Renal cortex interstitium (tissue), 11 donors: ENCODE measurements around the gene REXO4. TPM values are rescaled to one million over a fixed set of nuclear protein-coding genes. Genes with fewer than 3 reads are reported as not detected.
"Not testable (repeated sequence)": the region's sequence is repeated elsewhere in the genome, so short reads cannot be mapped to it uniquely, and the experiment has no call there.

Source experiments
- DNase-seq, 11 donors: peaks; one replicate each; pipeline ENCODE4 v3.0.0-alpha.2; 2013; ENCODE audit warnings: low read depth in 9 of 11, low spot score in 4 of 11; ENCODE audit errors: extremely low read depth in 1 of 11
- polyA plus RNA-seq, 3 donors: library from polyadenylated mRNA; unstranded; fragments of 120-200 nt; gene quantifications; one replicate each; pipeline ENCODE4 v1.2.1, GENCODE V29; 2013; ENCODE audit not compliant: insufficient read length in 3 of 3

The REXO4 gene
- polyA plus RNA-seq, 3 donors = 25.2 to 33.4 (median 28.9) TPM

GRCh38 chr9:133400292-133400691, 17.5 kb downstream of the REXO4 start:
- DNase-seq = no peak

GRCh38 chr9:133397895-133398294, 19.9 kb downstream of the REXO4 start:
- DNase-seq = no peak

- DNase-seq = no peak
Observed at GRCh38 chr9:133397370-133397769, 20.4 kb downstream of the REXO4 start.

GRCh38 chr9:133396952-133397351, 20.9 kb downstream of the REXO4 start:
- DNase-seq = no peak

- DNase-seq = no peak
Observed at GRCh38 chr9:133394687-133395271, 23.0 kb downstream of the REXO4 start.

- no peak for DNase-seq
Observed at GRCh38 chr9:133393399-133393798, 24.4 kb downstream of the REXO4 start.

- not testable (repeated sequence) for DNase-seq
Observed at GRCh38 chr9:133392308-133392707, 25.5 kb downstream of the REXO4 start.

- DNase-seq = not testable (repeated sequence)
Observed at GRCh38 chr9:133391449-133391848, 26.4 kb downstream of the REXO4 start.

- no peak for DNase-seq
Observed at GRCh38 chr9:133390713-133391112, 27.1 kb downstream of the REXO4 start.

- DNase-seq = no peak
Observed at GRCh38 chr9:133389562-133389961, 28.2 kb downstream of the REXO4 start.

GRCh38 chr9:133389025-133389557, 28.7 kb downstream of the REXO4 start:
- DNase-seq = no peak

GRCh38 chr9:133387680-133388079, 30.1 kb downstream of the REXO4 start:
- DNase-seq = no peak

- no peak for DNase-seq
Observed at GRCh38 chr9:133386338-133386737, 31.5 kb downstream of the REXO4 start.

GRCh38 chr9:133385452-133385851, 32.4 kb downstream of the REXO4 start:
- no peak for DNase-seq

GRCh38 chr9:133384736-133385321, 33.0 kb downstream of the REXO4 start:
- no peak for DNase-seq

- no peak for DNase-seq
Observed at GRCh38 chr9:133383438-133383837, 34.4 kb downstream of the REXO4 start.

GRCh38 chr9:133382507-133383141, 35.2 kb downstream of the REXO4 start:
- no peak for DNase-seq

GRCh38 chr9:133380734-133381133, 37.1 kb downstream of the REXO4 start:
- no peak for DNase-seq

GRCh38 chr9:133379153-133380086, 38.4 kb downstream of the REXO4 start:
- no peak for DNase-seq
